ENCODE measurements around the gene FKBP4. TPM values are rescaled to one million over a fixed set of nuclear protein-coding genes. Genes with fewer than 3 reads are reported as not detected.

The FKBP4 gene
- total and polyA plus RNA-seq, 9 of the 15 experiments (the other 6 are each of a cell fraction or from before 2014, with no cell fraction given), result 16.3 to 154 (median 90.1) TPM

DNA sequence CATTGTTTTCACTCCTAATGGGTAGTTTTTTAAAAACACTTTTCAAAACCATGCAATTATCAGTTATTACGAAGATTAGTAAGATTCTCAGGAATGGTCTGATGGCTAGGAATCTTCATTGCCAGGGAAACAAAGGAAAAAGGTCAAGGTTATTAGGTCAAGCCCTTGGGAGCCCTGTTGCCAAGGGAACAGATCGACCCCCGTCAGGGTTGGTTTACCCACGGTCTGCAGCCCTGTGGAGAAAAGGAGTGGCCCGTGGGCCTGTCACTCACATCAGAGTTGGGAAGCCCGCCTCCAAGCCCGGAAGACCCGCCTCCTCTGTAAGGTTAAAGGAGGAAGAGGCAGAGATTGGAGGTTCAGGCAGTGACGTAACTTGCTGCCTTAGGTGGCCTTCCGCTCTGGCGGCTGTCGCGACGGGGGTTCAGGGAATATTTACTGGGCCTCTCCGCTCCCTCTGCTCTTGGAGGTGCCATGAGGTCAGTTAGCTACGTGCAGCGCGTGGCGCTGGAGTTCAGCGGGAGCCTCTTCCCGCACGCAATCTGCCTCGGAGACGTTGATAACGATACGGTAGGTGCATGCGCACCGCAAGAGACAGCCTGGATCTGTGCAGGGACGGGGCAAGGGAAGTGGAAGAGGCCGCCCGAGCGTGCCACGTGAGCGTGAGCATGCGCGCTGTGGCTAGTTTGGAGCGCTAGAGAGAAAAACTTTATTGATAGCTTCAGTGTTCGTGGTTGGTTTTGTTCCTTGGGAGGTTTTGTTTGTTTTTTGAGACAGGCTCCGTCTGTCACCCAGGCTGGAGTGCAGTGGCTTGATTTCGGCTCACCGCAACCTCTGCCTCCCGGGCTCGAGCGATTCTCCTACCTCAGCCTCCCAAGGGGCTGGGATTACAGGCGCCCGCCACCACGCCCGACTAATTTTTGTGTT lies 17.8 kb downstream of the FKBP4 start, which contains the start of gene ITFG2 (continued):
- TF ChIP-seq JUN (IDR thresholded peaks at IDR 0.05; ENCODE audit: borderline replicate concordance, low read depth, low read length) (peak; percentile 39; the same call in 1 of the 2 replicates), JUN (CRISPR knock-in tag; IDR thresholded peaks at IDR 0.05; ENCODE audit: borderline replicate concordance) (no peak), JUND (IDR thresholded peaks at IDR 0.05; ENCODE audit: borderline replicate concordance, low read depth, low read length) (peak; percentile 64; the same call in 1 of the 2 replicates), JUND (tag; IDR thresholded peaks at IDR 0.05; ENCODE audit: borderline replicate concordance, low read depth, low read length) (peak; percentile 78; the same call in 2 of the 3 replicates), TOE1 (IDR thresholded peaks at IDR 0.05; ENCODE audit: borderline replicate concordance) (peak; percentile 75), TOE1 (CRISPR knock-in tag; IDR thresholded peaks at IDR 0.05; ENCODE audit: borderline replicate concordance, low read depth) (no peak), MCM3 (IDR thresholded peaks at IDR 0.05) (no peak), ILF3 (IDR thresholded peaks at IDR 0.05; ENCODE audit: borderline replicate concordance) (no peak), FOXA3 (CRISPR knock-in tag; conservative IDR thresholded peaks at IDR 0.05 in 1 of 2, IDR thresholded peaks at IDR 0.05 in 1 of 2) (no peak), DIDO1 (tag; IDR thresholded peaks at IDR 0.05; ENCODE audit: low read depth) (peak; percentile 90), TSC22D4 (tag; IDR thresholded peaks at IDR 0.05) (no peak), NEUROD1 (IDR thresholded peaks at IDR 0.05; ENCODE audit: borderline replicate concordance, low read depth, low read length, partially characterized antibody) (peak; percentile 64), NBN (IDR thresholded peaks at IDR 0.05; ENCODE audit: low read depth) (peak; percentile 81), CREB1 (IDR thresholded peaks at IDR 0.05) (peak; percentile 63), CREB1 (CRISPR knock-in tag; IDR thresholded peaks at IDR 0.05) (peak; percentile 81), HNRNPL (IDR thresholded peaks at IDR 0.05; ENCODE audit: low read depth, low read length) (no peak), PHF20 (IDR thresholded peaks at IDR 0.05; ENCODE audit: partially characterized antibody) (peak; percentile 91), SRSF1 (IDR thresholded peaks at IDR 0.05; ENCODE audit: low read depth, low read length) (no peak), HCFC1 (IDR thresholded peaks at IDR 0.05; ENCODE audit: low read depth, low read length) (peak; percentile 57)
- TF ChIP-seq, protein P1, sequence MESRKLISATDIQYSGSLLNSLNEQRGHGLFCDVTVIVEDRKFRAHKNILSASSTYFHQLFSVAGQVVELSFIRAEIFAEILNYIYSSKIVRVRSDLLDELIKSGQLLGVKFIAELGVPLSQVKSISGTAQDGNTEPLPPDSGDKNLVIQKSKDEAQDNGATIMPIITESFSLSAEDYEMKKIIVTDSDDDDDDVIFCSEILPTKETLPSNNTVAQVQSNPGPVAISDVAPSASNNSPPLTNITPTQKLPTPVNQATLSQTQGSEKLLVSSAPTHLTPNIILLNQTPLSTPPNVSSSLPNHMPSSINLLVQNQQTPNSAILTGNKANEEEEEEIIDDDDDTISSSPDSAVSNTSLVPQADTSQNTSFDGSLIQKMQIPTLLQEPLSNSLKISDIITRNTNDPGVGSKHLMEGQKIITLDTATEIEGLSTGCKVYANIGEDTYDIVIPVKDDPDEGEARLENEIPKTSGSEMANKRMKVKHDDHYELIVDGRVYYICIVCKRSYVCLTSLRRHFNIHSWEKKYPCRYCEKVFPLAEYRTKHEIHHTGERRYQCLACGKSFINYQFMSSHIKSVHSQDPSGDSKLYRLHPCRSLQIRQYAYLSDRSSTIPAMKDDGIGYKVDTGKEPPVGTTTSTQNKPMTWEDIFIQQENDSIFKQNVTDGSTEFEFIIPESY (CRISPR knock-in tag; IDR thresholded peaks at IDR 0.05), result peak; percentile 75
- TF ChIP-seq, protein P2, sequence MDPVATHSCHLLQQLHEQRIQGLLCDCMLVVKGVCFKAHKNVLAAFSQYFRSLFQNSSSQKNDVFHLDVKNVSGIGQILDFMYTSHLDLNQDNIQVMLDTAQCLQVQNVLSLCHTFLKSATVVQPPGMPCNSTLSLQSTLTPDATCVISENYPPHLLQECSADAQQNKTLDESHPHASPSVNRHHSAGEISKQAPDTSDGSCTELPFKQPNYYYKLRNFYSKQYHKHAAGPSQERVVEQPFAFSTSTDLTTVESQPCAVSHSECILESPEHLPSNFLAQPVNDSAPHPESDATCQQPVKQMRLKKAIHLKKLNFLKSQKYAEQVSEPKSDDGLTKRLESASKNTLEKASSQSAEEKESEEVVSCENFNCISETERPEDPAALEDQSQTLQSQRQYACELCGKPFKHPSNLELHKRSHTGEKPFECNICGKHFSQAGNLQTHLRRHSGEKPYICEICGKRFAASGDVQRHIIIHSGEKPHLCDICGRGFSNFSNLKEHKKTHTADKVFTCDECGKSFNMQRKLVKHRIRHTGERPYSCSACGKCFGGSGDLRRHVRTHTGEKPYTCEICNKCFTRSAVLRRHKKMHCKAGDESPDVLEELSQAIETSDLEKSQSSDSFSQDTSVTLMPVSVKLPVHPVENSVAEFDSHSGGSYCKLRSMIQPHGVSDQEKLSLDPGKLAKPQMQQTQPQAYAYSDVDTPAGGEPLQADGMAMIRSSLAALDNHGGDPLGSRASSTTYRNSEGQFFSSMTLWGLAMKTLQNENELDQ (CRISPR knock-in tag; IDR thresholded peaks at IDR 0.05; ENCODE audit: borderline replicate concordance), result 0 out of 2 replicates have a peak, but pooled peaks have one; percentile 56
- TF ChIP-seq, protein P3, sequence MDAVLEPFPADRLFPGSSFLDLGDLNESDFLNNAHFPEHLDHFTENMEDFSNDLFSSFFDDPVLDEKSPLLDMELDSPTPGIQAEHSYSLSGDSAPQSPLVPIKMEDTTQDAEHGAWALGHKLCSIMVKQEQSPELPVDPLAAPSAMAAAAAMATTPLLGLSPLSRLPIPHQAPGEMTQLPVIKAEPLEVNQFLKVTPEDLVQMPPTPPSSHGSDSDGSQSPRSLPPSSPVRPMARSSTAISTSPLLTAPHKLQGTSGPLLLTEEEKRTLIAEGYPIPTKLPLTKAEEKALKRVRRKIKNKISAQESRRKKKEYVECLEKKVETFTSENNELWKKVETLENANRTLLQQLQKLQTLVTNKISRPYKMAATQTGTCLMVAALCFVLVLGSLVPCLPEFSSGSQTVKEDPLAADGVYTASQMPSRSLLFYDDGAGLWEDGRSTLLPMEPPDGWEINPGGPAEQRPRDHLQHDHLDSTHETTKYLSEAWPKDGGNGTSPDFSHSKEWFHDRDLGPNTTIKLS (IDR thresholded peaks at IDR 0.05; ENCODE audit: borderline replicate concordance, low read depth), result peak; percentile 98
